ENCODE data around the gene HSPG2. TPM values are rescaled to one million over a fixed set of nuclear protein-coding genes. Genes with fewer than 3 reads are reported as not detected.

HSPG2 gene
- total and polyA plus RNA-seq, 2 of the 13 experiments (the other 11 are each of a cell fraction or from before 2014, with no cell fraction given): 9.1 to 13.1 TPM

DNA sequence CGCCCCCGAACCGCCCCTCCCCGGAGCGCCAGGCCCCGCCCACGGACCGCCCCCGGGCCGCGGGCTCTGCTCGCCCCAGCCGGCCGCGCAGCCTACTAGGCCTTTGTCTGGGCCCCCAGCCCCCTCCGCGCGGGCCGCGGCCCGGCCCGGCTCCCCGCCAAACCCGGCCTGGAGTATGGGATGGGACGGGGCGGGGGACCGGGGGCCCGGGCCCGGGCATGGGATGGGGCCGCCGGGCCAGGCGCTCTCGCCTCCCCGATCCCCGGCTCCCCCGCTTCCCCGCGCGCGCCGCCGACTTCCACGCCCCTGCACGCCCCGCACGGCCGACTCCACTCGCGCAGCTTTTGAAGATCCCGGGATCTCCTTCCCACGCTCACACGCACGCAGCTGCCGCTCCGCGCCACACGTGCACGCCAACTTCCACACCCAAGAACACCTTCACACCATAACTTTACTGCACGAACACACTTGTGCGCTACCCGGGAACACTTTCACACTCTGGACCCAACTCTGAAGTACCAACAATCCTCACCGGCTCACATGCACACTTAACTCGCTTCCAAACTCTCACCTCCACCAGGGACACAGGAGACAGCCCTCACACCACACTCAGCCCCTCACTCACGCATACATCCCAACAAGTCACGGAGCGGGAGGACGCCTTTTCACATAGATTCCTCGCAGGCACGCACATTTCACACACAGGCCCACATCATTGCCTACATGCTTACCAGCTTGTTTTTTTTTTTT, 437 bp upstream of the HSPG2 start (continued):
- TF ChIP-seq, protein P1, sequence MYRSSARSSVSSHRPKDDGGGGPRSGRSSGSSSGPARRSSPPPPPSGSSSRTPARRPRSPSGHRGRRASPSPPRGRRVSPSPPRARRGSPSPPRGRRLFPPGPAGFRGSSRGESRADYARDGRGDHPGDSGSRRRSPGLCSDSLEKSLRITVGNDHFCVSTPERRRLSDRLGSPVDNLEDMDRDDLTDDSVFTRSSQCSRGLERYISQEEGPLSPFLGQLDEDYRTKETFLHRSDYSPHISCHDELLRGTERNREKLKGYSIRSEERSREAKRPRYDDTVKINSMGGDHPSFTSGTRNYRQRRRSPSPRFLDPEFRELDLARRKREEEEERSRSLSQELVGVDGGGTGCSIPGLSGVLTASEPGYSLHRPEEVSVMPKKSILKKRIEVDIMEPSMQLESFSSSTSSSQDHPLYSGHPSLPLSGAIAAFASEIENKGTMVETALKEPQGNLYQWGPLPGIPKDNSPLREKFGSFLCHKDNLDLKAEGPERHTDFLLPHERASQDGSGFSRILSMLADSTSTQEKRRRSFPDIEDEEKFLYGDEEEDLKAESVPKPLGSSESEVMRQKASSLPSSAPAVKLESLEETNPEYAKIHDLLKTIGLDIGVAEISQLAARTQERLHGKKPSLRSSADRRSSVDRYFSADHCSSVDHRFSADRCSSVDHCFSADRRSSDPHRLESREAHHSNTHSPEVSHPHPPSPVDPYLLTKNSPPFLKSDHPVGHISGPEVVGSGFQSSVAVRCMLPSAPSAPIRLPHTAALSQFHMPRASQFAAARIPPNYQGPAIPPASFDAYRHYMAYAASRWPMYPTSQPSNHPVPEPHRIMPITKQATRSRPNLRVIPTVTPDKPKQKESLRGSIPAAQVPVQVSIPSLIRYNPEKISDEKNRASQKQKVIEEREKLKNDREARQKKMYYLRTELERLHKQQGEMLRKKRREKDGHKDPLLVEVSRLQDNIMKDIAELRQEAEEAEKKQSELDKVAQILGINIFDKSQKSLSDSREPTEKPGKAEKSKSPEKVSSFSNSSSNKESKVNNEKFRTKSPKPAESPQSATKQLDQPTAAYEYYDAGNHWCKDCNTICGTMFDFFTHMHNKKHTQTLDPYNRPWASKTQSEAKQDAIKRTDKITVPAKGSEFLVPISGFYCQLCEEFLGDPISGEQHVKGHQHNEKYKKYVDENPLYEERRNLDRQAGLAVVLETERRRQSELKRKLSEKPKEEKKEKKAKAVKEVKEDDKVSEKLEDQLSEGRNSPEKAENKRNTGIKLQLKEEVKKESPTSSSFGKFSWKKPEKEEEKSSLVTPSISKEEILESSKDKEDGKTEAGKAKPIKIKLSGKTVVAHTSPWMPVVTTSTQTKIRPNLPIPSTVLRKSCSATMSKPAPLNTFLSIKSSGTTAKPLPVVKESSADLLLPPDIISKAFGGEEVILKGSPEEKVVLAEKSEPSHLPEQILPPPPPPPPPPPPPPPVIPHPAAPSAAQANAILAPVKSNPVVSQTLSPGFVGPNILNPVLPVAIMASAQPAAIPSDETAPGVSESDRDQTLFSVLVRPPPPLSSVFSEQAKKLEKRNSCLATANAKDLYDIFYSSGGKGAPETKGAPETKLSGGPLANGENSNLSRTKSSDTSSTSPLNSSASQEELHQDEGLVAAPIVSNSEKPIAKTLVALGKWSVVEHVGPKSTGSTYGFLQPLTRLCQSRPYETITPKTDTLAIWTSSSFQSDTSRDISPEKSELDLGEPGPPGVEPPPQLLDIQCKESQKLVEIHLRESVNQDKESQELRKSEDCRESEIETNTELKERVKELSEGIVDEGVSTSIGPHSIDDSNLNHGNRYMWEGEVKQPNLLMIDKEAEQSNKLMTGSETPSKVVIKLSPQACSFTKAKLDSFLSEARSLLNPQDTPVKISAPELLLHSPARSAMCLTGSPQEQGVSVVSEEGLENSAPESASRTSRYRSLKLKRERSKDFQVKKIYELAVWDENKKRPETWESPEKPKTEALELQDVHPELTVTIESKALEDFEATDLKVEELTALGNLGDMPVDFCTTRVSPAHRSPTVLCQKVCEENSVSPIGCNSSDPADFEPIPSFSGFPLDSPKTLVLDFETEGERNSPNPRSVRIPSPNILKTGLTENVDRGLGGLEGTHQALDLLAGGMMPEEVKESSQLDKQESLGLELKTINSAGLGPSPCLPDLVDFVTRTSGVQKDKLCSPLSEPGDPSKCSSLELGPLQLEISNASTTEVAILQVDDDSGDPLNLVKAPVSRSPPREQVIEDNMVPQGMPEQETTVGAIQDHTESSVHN (CRISPR knock-in tag; IDR thresholded peaks at IDR 0.05): 0 out of 2 replicates have a peak, but pooled peaks have one; percentile 53
- no peak for TF ChIP-seq ZNF7 (CRISPR knock-in tag; IDR thresholded peaks at IDR 0.05)
- 0 out of 2 replicates have a peak, but pooled peaks have one; percentile 54 for TF ChIP-seq BRD4 (CRISPR knock-in tag; IDR thresholded peaks at IDR 0.05)
- no peak for TF ChIP-seq ZNF225 (CRISPR knock-in tag; IDR thresholded peaks at IDR 0.05)
- TF ChIP-seq PITX1 (CRISPR knock-in tag; IDR thresholded peaks at IDR 0.05): no peak
- TF ChIP-seq HOXA3 (CRISPR knock-in tag; IDR thresholded peaks at IDR 0.05): no peak; the same call in 1 of the 2 replicates
- TF ChIP-seq ZNF326 (CRISPR knock-in tag; IDR thresholded peaks at IDR 0.05; ENCODE audit: borderline replicate concordance): no peak
- no peak for TF ChIP-seq MIXL1 (CRISPR knock-in tag; IDR thresholded peaks at IDR 0.05)
- no peak for TF ChIP-seq ZNF432 (CRISPR knock-in tag; IDR thresholded peaks at IDR 0.05; ENCODE audit: borderline replicate concordance)
- peak; percentile 28 for TF ChIP-seq TEAD3 (CRISPR knock-in tag; optimal IDR thresholded peaks at IDR 0.05; ENCODE audit: borderline replicate concordance)
- no peak for TF ChIP-seq ZNF343 (CRISPR knock-in tag; IDR thresholded peaks at IDR 0.05)
- TF ChIP-seq HDAC6 (IDR thresholded peaks at IDR 0.05; ENCODE audit: low read depth, low read length): no peak
- TF ChIP-seq, protein P2, sequence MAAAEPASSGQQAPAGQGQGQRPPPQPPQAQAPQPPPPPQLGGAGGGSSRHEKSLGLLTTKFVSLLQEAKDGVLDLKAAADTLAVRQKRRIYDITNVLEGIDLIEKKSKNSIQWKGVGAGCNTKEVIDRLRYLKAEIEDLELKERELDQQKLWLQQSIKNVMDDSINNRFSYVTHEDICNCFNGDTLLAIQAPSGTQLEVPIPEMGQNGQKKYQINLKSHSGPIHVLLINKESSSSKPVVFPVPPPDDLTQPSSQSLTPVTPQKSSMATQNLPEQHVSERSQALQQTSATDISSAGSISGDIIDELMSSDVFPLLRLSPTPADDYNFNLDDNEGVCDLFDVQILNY (CRISPR knock-in tag; conservative IDR thresholded peaks at IDR 0.05): no peak
- TF ChIP-seq, protein P3, sequence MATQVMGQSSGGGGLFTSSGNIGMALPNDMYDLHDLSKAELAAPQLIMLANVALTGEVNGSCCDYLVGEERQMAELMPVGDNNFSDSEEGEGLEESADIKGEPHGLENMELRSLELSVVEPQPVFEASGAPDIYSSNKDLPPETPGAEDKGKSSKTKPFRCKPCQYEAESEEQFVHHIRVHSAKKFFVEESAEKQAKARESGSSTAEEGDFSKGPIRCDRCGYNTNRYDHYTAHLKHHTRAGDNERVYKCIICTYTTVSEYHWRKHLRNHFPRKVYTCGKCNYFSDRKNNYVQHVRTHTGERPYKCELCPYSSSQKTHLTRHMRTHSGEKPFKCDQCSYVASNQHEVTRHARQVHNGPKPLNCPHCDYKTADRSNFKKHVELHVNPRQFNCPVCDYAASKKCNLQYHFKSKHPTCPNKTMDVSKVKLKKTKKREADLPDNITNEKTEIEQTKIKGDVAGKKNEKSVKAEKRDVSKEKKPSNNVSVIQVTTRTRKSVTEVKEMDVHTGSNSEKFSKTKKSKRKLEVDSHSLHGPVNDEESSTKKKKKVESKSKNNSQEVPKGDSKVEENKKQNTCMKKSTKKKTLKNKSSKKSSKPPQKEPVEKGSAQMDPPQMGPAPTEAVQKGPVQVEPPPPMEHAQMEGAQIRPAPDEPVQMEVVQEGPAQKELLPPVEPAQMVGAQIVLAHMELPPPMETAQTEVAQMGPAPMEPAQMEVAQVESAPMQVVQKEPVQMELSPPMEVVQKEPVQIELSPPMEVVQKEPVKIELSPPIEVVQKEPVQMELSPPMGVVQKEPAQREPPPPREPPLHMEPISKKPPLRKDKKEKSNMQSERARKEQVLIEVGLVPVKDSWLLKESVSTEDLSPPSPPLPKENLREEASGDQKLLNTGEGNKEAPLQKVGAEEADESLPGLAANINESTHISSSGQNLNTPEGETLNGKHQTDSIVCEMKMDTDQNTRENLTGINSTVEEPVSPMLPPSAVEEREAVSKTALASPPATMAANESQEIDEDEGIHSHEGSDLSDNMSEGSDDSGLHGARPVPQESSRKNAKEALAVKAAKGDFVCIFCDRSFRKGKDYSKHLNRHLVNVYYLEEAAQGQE (IDR thresholded peaks at IDR 0.05; ENCODE audit: borderline replicate concordance in 1 of 2, low read depth in 1 of 2, low read length in 2 of 2): no peak
- TF ChIP-seq, protein P4, sequence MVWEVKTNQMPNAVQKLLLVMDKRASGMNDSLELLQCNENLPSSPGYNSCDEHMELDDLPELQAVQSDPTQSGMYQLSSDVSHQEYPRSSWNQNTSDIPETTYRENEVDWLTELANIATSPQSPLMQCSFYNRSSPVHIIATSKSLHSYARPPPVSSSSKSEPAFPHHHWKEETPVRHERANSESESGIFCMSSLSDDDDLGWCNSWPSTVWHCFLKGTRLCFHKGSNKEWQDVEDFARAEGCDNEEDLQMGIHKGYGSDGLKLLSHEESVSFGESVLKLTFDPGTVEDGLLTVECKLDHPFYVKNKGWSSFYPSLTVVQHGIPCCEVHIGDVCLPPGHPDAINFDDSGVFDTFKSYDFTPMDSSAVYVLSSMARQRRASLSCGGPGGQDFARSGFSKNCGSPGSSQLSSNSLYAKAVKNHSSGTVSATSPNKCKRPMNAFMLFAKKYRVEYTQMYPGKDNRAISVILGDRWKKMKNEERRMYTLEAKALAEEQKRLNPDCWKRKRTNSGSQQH (CRISPR knock-in tag; IDR thresholded peaks at IDR 0.05; ENCODE audit: low read depth): no peak
